Measurements from ENCODE around the gene IFI27L1.

DNA sequence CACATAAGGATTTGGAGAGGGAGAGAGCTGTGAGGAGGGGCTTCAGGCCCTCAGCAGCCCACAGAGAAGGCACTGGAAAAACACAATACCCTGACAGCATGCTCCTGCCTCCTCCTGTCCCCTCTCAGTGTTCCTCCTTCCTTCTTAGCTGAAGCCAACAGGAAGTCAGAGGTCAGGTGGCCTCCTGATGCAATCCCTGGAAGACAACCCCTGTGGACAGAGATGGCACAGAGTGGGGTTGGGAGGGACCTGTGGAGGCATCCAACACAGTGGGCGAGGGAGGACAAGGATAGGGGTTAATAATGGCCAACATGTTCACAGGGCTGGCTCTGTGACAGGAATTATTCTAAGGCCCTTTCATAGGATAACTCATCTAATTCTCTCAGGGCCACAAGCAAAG is 63.7 kb downstream of the IFI27L1 start:
- TF ChIP-seq, protein P1, sequence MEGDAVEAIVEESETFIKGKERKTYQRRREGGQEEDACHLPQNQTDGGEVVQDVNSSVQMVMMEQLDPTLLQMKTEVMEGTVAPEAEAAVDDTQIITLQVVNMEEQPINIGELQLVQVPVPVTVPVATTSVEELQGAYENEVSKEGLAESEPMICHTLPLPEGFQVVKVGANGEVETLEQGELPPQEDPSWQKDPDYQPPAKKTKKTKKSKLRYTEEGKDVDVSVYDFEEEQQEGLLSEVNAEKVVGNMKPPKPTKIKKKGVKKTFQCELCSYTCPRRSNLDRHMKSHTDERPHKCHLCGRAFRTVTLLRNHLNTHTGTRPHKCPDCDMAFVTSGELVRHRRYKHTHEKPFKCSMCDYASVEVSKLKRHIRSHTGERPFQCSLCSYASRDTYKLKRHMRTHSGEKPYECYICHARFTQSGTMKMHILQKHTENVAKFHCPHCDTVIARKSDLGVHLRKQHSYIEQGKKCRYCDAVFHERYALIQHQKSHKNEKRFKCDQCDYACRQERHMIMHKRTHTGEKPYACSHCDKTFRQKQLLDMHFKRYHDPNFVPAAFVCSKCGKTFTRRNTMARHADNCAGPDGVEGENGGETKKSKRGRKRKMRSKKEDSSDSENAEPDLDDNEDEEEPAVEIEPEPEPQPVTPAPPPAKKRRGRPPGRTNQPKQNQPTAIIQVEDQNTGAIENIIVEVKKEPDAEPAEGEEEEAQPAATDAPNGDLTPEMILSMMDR (IDR thresholded peaks at IDR 0.05), result no peak
- TF ChIP-seq POLR2AphosphoS5 (IDR thresholded peaks at IDR 0.05) (no peak), POLR2A (IDR thresholded peaks at IDR 0.05) (no peak)
